DMS114 treated with DMSO at 0.1 percent for 48 hours (cell line): Measurements from ENCODE around the gene HDAC9.

Experiments
- DNase-seq: peaks from one replicate; lab custom pipeline; 2025; ENCODE audit not compliant: unreplicated experiment; lab: John Stamatoyannopoulos, UW

The HDAC9 gene

DNA sequence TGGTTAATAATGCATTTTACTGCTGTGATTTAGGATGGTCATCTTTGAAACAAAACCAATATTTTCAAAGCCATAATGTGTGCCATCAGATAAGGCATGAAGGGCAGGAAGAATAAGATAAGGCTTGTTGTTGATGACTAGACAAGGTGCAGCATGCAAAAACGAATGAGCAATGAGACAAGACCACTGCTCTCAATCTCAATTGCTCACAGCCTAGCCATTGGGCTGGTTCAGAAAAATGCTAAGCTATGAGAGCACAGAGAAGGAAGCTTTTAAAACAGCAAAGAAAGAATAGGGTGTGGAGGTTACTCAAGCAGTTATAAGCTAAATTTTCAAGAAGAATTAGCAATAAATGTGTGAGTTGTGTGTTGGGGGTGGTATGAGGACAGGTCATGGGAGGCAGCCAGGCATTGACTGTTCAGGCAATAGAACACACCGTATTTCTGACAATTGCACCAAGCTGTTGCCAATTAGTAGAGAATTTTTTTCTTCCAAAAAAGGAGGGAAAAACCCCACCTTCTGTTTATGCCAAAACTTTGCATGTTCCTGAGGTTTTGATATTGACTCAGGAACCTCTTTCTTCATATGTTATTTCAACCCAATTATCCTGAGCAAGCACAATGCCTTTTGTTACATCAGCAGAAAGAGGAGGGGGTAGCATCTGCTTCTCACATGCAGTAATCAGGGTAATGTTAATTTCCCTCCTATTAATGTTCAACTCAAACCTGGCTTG, 276.5 kb downstream of the HDAC9 start:
- DNase-seq: no peak

DNA sequence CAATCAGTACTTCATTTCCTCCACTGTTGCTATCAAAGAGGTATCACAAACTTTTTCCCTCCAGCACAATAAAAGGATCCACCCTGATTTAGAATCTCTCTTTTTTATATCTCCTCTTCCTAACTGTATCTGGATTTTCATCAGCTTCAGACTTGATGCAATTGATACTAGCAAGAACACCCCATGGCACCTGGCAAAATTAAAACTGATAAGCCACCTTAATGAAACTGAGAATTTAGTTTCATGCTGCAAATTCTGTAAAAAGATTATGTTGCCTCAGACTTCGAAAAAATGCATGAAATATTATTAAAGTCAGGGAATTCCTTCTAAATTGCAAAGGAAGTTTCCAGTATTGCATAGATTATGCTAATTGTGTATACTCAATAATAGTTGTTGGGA, 277.0 kb downstream of the HDAC9 start:
- DNase-seq: no peak

DNA sequence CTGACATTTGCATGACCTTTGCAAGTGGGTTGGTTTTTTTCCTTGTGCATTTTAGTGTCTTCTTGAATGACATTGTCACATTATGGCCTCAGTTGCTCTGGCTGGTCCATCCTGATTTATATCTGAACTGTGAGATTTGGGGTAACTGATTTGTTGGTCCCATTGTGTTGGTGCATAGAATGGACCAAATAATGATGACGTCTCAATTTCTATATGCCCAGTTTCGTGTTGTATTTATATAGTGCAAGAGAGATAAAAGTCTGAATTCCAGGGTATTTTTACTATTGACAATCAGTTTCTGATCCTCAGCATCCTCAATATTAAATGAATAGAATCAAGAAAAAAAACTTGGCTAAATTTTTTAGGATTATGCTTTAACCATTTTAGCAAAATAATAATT, 281.8 kb downstream of the HDAC9 start:
- DNase-seq: no peak

DNA sequence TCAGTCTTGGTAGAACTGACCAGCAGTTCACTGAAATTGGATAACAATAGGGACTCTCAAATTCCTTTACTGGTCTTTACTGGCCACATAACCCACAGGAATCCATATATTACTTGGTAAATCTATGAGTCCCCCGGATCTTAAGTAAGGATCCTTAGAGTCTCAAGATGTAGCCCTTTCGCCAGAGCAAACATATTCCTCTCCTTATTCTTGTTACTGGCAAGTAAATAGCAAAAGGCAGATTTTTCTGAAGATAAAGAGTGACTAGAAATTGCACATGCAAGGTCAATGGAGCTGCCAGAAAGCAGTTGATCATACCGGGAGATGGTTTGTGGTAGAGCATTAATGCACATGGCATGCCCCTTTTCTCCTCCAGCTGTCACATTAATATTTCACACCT, 283.0 kb downstream of the HDAC9 start:
- no peak for DNase-seq

DNA sequence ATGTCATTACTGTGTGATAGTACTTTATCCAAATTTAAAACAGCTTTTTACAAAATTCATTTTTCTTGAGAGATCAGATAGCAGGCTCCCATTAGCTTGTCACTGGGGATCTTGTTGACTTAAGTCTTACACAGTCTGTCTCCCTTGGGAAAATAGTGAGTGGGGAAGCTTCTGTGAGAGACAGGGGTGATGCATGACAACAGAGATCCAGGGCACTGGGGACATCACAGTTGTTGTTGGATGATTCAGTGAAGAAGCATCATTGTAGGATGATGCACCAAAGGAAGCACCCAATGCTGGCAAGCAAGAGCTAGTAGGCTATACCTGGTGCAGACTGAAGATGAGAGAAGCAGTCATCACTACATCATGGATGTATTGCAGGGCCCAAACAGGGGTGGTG, 284.7 kb downstream of the HDAC9 start:
- no peak for DNase-seq

DNA sequence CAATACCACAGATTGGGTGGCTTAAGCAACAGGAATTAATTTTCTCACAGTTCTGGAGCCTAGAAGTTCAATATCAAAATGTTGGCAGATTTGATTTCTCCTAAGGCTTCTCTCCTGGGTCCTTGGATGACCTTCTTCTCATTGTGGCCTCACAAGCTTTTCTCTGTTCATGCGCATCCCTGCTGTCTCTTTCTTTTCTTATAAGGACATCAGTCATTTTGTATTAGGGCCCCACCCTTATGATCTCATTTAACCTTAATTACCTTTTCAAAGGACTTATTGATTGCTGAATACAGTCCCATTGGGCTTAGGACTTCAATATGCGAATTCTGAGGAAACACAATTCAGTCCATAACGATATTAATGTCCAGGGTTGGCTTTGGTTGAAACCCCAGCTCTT, 285.4 kb downstream of the HDAC9 start:
- DNase-seq: no peak

DNA sequence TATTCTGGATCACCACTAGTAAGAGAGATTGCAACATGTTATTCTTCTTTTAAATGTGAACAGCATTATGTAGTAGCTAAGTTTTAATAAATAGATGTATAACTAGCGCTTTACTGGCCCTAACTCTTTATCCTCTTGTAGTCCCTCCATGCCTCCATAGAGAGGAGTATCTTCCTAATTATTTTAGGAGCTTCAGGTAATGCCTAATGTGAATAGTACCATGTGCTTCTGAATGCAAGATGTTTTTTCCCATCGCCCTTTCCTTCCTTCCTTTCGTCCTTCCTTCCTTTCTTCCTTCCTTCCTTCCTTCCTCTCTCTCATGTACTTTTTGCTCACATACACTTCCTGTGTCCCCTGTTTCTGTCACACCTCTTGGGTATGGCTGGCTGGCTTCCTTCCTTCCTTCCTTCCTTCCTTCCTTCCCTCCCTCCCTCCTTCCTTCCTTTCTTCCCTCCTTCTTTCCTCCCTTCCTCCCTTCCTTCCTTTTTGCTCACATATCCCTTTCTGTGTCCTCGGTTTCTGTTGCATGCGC, 290.7 kb downstream of the HDAC9 start:
- no peak for DNase-seq

DNA sequence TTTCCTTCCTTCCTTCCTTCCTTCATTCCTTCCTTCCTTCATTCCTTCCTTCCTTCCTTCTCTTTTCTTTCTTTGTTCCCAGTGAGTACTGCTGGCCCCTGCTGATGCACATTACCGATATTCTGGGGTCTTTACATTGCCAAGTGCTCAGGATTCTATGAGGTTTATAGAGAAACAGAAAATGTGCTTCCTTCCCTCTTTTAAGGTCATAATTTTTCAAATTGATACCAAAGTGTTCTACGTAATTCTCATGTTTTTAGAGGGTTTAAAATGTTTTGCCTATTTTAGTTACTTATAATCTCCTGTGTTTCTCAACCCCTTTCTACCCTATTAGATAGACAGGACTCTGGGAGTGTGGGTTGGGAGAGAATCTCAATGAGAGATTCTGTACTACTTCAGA, 291.2 kb downstream of the HDAC9 start:
- DNase-seq: no peak

DNA sequence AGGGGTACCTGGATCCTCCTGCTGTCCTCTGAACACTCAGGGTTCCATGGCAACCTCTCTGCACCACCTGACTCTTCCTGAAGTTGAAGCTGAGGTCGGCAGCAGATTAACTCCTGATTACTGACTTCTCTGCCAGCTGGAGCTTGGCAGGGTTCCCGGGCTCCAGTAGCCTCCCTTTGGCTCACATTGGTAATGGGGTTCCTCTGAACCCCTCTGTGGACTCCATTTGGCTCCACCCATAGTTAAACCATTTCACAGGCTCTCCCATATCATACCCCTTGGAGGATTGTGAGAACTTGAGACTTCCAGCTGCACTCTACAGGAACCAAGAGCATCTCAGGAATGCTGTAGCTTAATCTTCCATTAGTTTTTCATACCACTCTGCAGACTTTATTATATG, 292.5 kb downstream of the HDAC9 start:
- DNase-seq: no peak

DNA sequence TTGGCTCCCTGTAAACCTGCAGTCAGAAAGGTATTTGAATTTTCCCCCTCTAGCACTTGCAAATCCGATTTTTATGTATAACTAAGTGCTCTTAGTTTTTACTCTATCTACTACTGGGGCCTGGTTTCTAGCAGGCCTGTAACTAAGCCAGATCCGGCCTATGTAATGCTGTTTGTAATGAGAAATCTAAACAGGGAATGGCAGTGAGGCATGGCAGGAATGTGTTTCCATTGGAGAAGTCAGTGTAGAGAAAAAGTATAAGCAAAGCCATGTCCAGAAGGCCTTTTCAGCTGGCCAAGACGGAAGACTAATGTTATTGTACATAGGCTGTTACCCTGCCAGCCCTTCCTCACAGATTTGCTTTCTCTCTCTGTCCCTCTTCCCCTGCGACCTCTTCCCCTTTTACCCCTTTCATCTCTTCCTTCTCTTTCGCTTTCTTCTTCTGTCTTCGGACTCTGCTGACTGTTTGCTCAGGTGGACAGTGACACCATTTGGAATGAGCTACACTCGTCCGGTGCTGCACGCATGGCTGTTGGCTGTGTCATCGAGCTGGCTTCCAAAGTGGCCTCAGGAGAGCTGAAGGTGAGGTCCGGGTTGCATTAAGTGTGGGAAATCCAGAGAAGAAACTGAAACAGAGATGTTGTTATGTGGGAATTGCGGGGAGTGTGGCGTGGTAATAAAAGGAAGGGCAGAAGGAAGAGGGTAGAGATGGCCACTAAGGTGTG, 297.5 kb downstream of the HDAC9 start:
- DNase-seq: peak; percentile 36

DNA sequence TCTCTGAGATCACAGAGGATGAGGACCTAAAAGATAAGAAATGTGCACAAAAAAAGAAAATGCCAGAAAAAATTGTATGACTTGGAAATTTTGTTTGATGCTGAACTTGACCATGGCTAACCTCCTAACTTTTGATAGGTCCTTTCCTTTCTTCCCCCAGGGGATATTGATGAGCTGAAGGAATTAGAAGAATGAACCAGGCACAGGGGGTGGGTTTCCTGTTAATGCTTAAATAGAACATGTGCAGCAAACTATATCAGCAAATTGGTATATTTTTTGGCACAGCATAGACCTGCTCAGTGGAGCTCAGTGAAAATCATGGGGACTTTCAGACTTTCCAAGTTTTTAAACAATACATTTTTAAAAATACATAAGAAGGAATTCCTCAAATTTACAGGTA, 300.7 kb downstream of the HDAC9 start:
- no peak for DNase-seq

DNA sequence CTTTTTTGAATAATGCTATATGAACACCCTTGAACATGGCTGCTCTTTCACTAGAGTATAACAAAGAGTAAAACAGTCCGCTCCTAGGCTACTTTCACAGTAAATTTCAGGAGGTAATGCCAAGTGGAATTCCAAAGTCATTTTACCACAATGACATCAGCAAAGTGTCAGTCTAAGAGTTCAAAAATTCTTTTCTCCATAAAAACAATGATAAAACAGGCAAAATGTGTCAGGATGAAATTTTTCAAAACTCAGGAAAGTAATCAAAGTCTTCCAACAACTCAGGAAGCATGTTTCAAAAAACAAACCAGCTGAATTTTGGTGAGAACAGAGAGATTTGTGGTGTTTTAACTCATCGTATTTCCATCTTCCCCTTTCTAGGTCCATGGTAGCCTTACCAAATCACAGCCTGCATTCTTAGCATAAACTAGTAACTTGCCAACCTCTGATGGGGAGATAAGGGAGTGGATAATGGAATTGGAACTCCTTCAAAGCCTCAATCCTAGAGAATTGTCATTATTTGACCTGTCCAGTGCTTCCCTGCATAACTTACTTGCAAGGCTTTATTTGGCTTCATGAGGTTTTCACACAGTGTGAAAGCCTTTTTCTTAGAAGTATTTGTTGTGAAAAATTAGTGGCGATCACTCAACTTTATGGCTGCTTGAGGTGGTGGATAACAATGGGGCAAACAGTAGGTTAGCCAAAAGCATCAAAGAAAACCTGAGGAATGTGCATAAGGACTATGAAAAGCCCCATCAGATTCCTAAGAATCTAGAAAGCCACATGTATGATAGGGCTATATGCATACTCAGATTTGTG, 302.7 kb downstream of the HDAC9 start:
- DNase-seq: peak; percentile 70

DNA sequence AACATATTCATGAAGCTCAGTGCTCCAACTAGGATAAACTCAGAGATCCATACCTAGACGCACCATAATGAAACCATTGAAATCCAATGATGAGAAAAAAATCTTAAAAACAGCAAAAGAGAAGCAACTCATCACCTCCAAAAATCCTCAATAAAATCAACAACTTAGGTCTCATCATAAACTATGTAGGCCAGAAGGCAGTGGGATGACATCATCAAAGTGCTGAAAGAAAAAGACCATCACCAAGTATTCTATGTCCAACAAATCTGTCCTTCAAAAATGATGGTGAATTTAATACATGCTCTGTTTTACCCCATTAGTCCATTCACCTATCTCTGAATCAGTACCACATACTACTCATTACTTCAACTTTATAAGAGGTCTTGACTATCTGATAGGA, 304.4 kb downstream of the HDAC9 start:
- no peak for DNase-seq

DNA sequence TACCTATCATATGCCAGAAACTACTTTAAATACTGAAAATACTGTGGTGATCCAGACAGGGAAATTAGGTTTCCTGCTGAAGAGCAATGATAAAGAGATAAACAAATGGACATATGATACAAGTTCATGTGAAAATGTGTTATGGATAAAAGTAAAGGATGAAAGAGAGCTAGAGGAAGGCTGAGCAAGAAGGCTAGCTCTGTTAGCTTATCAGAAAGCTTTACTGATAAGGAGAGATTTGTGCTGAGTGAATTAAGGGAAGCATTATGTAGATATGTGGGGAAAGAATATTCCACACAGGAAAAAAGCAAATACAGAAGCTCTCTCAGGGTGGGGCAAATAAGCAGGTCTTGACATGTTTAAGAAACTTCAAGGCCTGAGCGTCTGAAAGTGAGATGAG, 308.4 kb downstream of the HDAC9 start:
- no peak for DNase-seq

DNA sequence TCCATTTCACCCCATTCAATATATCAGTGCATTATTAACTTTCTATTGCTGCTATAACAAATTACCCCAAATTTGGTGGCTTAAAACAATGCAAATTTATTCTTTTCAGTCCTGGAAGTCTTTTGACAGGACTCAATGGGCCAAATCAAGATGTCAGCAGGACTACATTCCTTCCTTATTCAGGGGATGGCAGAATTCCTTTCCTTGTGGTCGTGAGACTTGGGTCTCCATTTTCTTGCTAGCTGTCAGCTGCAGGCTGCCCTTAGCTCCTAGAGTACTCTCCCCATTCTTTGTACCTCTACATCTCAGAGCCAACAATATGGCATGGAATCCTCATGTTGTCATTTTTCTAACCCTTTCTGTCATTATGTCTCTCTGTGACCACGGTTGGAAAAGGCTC, 310.6 kb downstream of the HDAC9 start:
- no peak for DNase-seq

DNA sequence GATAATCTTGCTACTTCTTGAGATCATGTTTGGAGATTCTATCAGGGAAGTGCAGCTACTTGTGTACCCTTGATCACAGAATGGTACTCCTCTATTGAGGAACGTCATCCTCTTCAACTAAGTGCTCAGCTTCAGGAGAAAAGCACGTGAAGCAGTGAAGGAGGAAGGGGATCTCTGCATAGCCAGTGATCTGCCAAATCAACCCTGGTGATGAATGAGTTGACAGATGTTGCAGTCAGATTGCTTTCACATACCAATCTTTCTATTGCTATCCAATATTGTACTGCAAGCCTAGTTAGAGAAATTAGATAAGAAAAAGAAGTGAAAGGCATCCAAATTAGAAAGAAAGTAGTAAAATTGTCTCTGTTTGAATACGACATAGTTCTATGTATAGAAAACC, 312.5 kb downstream of the HDAC9 start:
- no peak for DNase-seq

DNA sequence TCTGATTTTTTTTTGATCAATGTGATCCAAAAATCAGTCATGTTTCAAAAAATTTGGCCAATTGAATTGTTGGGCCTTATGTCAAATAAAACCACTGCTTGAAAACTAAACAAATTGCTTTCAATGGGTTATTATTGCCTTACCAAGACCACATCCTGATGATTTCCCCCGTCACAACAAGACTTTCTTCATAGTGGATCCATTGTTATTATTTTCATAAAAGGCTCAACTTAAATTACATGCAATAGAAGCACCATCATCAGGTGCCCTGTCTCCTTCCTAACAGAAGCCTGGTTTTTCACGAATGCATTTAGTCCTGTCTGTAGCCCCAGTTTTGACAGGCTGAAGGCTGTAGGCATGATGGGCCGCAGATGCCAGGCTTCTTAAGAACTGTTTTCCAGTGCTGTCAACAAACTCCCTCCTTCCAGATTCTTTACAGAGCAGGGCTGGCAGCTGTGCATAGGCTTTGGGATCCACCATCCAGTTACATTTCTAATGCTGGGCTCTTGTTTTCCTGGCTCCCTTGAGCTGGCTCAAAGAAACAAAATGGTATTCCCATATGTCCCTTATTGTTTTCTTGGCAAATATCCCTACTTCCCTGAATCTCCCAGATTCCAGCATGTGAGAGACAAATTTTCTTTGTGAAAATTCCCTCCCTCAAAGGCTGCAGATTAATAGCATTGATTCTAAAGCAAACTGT, 319.9 kb downstream of the HDAC9 start:
- DNase-seq: no peak

DNA sequence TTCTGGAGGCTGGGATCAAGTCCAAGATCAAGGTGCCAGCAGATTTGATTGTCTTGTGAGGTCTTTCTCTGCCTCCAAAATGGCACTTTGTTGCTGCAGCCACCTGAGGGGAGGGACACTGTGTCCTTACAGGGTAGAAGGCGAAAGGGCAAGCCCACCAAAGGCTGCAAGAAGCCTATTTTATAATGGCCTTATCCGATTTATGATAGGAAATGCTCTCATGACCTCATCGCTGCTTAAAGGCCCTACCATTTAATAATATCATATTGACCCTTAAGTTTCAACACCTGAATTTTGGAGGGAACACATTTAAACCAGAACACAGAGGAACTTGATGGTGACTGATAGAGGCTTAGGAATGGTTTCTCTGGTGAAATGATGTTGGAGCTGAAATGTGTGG, 325.4 kb downstream of the HDAC9 start:
- DNase-seq: no peak

DNA sequence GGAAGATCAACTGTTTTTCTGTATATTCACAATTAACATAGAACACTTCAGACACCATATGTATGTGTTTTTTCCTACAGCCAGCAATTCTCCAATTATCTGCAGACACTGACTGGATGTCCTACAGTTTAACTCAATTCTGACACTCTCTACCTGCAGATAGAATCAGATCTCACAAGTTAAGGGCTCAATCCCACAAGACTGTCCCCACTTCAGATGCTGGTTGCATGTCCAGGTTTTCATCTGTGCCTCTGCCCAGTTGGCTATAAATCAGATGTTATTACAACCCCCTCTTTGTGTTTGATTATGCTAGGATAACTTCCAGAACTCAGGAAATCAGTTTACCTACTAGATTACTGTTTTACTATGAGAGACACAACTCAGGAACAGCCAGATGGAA, 326.0 kb downstream of the HDAC9 start:
- DNase-seq: no peak

DNA sequence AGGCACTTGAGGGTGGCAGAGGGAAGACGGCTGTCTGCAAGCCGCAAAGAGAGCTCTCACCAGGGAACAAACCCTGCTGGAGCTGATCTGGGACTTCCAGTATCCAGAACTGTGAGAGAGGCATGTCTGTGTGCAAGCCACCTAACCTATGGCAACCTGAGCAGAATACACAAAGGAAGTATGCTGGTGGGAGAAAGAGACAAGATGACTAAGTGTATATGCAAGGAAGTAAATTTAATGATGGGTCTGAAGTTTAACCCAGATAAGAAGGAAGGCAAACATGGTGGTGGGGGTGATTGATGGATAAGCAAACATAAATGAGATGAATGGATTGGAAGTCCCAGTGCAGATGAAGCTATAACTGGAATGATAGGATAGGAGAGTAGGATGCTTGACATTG, 328.6 kb downstream of the HDAC9 start:
- no peak for DNase-seq
